Amniotic stem cell (primary cell): ENCODE measurements around the gene LRIT2.
"Not testable (repeated sequence)": the region's sequence is repeated elsewhere in the genome, so short reads cannot be mapped to it uniquely, and the experiment has no call there.

Source experiments
- DNase-seq: peaks from one replicate; lab custom pipeline; 2025; lab: John Stamatoyannopoulos, UW

The LRIT2 gene

GRCh38 chr10:84180386-84180785, 45.0 kb downstream of the LRIT2 start:
- not testable (repeated sequence) for DNase-seq

GRCh38 chr10:84179059-84179710, 46.2 kb downstream of the LRIT2 start:
- DNase-seq: no peak

- no peak for DNase-seq
These were observed 47.2 kb downstream of the LRIT2 start for GRCh38 chr10:84178160-84178609.

- DNase-seq: no peak
These were observed 47.7 kb downstream of the LRIT2 start for GRCh38 chr10:84177541-84178141.

- DNase-seq: no peak
These were observed 48.4 kb downstream of the LRIT2 start for GRCh38 chr10:84176836-84177474.

- DNase-seq: no peak
These were observed 49.0 kb downstream of the LRIT2 start for GRCh38 chr10:84176351-84176750.

GRCh38 chr10:84175436-84175835, 49.9 kb downstream of the LRIT2 start:
- no peak for DNase-seq

GRCh38 chr10:84173501-84173929, 51.8 kb downstream of the LRIT2 start, which contains the start of gene GPR15LG:
Gene GPR15LG, plus strand, starts transcription at chr10:84173801. Its CDS starts 51 bp downstream, at chr10:84173852.
- no peak for DNase-seq

GRCh38 chr10:84172467-84173356, 52.6 kb downstream of the LRIT2 start:
- DNase-seq: no peak

GRCh38 chr10:84171700-84172466, 53.5 kb downstream of the LRIT2 start:
- not testable (repeated sequence) for DNase-seq

- not testable (repeated sequence) for DNase-seq
These were observed 54.1 kb downstream of the LRIT2 start for GRCh38 chr10:84171237-84171636.
